Vagina (tissue), 2 donors: ENCODE data around the gene HYAL2. TPM values are rescaled to one million over a fixed set of nuclear protein-coding genes. Genes with fewer than 3 reads are reported as not detected.
A peak's percentile ranks its signal among the peaks of the same experiment; 100 is the strongest.

Experiments used
- DNase-seq, 2 donors: peaks; one replicate each; pipeline ENCODE4 v3.0.0-alpha.2; 2017; ENCODE audit errors: extremely low spot score in 2 of 2
- H3K27ac ChIP-seq: fragments of 200-600 bp; sonication (generic); one replicate; pipeline ENCODE4 v1.5.1; 2019
- H3K27me3 ChIP-seq: fragments of 200-600 bp; sonication (generic); one replicate; pipeline ENCODE4 v1.5.1; 2019
- H3K36me3 ChIP-seq, 2 donors: fragments of 200-600 bp; sonication (generic); one replicate each; pipeline ENCODE4 v1.5.1; 2017 to 2019
- H3K4me1 ChIP-seq: fragments of 200-600 bp; sonication (generic); one replicate; pipeline ENCODE4 v1.5.1; 2019
- H3K4me3 ChIP-seq, 2 donors: fragments of 200-600 bp; sonication (generic); 1 replicate in 1 of 2; 2 replicates in 1 of 2; pipeline ENCODE4 v1.5.1; 2016 to 2019
- H3K9me3 ChIP-seq: fragments of 200-600 bp; sonication (generic); one replicate; pipeline ENCODE4 v1.5.1; 2019
- POLR2A ChIP-seq, 2 donors: fragments of 450-650 bp; IDR thresholded peaks; one replicate each; pipeline ENCODE4 v1.6.1; 2017; ENCODE audit warnings: antibody characterized with exemption in 2 of 2, mild to moderate bottlenecking in 2 of 2, moderate library complexity in 2 of 2
- POLR2AphosphoS5 ChIP-seq, 2 donors: sonication (generic); formaldehyde crosslinking; IDR thresholded peaks; one replicate each; pipeline ENCODE4 v1.9.0; 2017; ENCODE audit warnings: antibody characterized with exemption in 2 of 2, mild to moderate bottlenecking in 2 of 2, low read depth in 1 of 2; ENCODE audit not compliant: insufficient read depth in 1 of 2
- intact Hi-C: fragments of 100-400 bp; cut with DNase I; formaldehyde crosslinking; loops from one replicate; pipeline ENCODE4 v1.15.1; 2023
- total RNA-seq: library from RNA; depleted of rRNA; stranded (reverse); fragments of >200 nt; gene quantifications from one replicate; pipeline ENCODE4 v1.2.3, GENCODE V29; 2016
- TF ChIP-seq, protein P1 (sequence below), 3 experiments: fragments of 450-650 bp in 2 of 3; fragments of 200-600 bp in 1 of 3; sonication (generic) in 1 of 3; IDR thresholded peaks; one replicate each; pipeline ENCODE4 v1.5.1; 2017 to 2019; ENCODE audit warnings: antibody characterized with exemption in 3 of 3, mild to moderate bottlenecking in 2 of 3, moderate library complexity in 2 of 3

HYAL2 gene
- total RNA-seq, 1 donor from 2014 or later = 173 TPM

DNA sequence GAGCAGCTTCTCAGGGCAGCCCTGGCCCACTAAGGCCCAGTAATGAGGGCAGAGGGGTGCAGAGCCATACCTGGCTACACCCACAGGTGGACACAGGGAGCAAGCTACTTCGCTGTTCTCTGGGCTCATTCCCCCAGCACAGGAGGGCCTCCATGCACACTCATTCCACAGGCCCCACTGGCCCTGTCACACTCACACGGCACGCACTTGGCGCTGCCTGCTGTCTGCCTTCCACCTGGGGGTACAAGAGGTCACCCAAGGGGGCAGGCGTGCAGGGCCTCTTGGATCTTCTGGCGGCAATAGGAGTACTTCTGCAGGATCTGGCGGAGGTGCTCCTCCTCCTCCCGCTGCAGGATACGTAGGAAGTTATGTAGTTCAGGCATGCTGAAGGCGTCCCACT is 7.8 kb upstream of the HYAL2 start:
- H3K4me3 ChIP-seq = no peak overlapping the region
- peaks cover 0 to 38% of the 10 kb centered on the region in 2 donors for H3K36me3 ChIP-seq
- H3K4me1 ChIP-seq = peaks cover 44% of the 10 kb centered on the region
- TF ChIP-seq POLR2AphosphoS5 (IDR thresholded peaks at IDR 0.05; ENCODE audit: insufficient read depth in 1 of 2, low read depth in 1 of 2) (no peak), POLR2A (IDR thresholded peaks at IDR 0.05) (no peak)
- TF ChIP-seq, protein P1, sequence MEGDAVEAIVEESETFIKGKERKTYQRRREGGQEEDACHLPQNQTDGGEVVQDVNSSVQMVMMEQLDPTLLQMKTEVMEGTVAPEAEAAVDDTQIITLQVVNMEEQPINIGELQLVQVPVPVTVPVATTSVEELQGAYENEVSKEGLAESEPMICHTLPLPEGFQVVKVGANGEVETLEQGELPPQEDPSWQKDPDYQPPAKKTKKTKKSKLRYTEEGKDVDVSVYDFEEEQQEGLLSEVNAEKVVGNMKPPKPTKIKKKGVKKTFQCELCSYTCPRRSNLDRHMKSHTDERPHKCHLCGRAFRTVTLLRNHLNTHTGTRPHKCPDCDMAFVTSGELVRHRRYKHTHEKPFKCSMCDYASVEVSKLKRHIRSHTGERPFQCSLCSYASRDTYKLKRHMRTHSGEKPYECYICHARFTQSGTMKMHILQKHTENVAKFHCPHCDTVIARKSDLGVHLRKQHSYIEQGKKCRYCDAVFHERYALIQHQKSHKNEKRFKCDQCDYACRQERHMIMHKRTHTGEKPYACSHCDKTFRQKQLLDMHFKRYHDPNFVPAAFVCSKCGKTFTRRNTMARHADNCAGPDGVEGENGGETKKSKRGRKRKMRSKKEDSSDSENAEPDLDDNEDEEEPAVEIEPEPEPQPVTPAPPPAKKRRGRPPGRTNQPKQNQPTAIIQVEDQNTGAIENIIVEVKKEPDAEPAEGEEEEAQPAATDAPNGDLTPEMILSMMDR (IDR thresholded peaks at IDR 0.05) = no peak
- no peak for DNase-seq
- intact Hi-C loops = no loop called here
- H3K9me3 ChIP-seq = no peaks in the 10 kb centered on the region
- H3K27ac ChIP-seq = no peak overlapping the region
- H3K27me3 ChIP-seq = no peaks in the 10 kb centered on the region

DNA sequence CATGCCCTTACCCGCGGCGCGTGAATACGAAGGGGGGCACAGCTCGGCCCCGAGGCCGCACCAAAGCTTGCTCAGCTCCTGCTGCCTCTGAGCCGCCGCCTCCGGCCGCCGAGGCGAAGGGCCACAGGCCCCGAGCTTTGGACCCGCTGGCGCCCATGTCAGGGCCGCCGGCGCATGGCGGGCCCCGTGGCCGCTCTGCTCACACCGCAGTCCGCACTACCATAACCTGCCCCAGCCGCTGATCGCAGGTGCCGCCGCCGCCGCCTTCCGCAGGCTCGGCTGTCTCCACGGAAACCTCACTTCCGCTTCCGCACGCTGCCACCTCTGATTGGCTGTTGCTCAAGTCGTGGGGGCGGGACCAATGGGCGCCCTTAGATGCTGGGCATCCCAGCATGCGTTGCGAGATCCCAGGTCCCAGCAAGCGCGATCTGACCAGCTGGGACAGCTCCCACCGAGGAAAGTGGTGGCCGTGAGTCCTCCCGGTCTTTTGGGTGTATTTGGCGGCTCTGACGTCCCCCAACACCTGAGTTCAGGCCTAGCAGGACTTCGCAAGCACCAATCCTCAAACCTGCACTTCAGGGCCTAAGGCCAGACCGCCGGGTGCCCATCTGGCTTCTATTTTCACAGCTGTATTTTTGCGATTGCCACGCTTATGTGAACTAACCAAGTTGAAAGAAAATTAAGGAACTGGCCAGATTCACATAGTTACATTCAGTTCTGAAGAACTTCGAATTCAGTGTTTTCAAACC is 5.6 kb upstream of the HYAL2 start, which contains the start of gene TUSC2:
Gene TUSC2, minus strand, starts transcription at position 281 of the 749 bp plus-strand sequence. Its CDS starts 124 bp downstream, at position 157.
- H3K4me1 ChIP-seq = peaks cover 28% of the 10 kb centered on the region

DNA sequence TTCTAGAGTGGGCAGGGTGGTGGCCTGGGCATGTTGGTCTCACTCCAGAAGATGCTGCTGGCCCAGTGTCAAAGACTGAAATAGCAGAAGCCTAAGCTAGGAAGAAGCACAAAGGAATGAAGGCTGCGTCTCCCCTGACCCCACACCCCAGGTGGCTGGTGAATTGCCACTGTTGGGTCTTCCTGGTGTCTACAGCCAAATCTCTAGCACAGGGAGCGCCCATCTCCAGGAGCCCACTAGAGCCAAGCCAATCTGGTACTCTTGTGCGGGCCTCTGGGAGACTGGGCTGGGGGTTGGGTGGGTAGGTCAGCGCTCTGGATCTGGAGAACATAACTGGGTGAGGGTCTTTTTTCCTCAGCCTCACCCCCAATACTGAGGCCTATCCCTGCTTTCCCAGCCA is 4.6 kb upstream of the HYAL2 start:
- no peaks in the 10 kb centered on the region for H3K27me3 ChIP-seq
- peaks cover 0 to 37% of the 10 kb centered on the region in 2 donors for H3K36me3 ChIP-seq
- peak overlapping the region; percentile 83 to 94 for H3K4me3 ChIP-seq
- no peaks in the 10 kb centered on the region for H3K9me3 ChIP-seq
- intact Hi-C loops = no loop called here
- DNase-seq = no peak
- H3K4me1 ChIP-seq = peaks cover 30% of the 10 kb centered on the region
- TF ChIP-seq, protein P1 (IDR thresholded peaks at IDR 0.05) = no peak
- TF ChIP-seq POLR2AphosphoS5 (IDR thresholded peaks at IDR 0.05; ENCODE audit: insufficient read depth in 1 of 2, low read depth in 1 of 2) (no peak), POLR2A (IDR thresholded peaks at IDR 0.05) (no peak)
- H3K27ac ChIP-seq = peak overlapping the region; percentile 63

More for the DNA sequence above, 5.6 kb upstream of the HYAL2 start, which contains the start of gene TUSC2:
- Histone ChIP-seq H3K27ac (peak within 1 kb of the TSS; percentile 63), H3K36me3 (peaks cover 0 to 38% of the 10 kb centered on the region in 2 donors), H3K4me3 (peak within 1 kb of the TSS; percentile 83 to 94), H3K27me3 (no peaks in the 10 kb centered on the region), H3K9me3 (no peaks in the 10 kb centered on the region)
- intact Hi-C loops = no loop called here
- no peak for DNase-seq
- TF ChIP-seq POLR2AphosphoS5 (IDR thresholded peaks at IDR 0.05; ENCODE audit: insufficient read depth in 1 of 2, low read depth in 1 of 2) (peak; percentile 85 to 97), POLR2A (IDR thresholded peaks at IDR 0.05) (peak in 1 of 2 donors; percentile 5)
- TF ChIP-seq, protein P1 (IDR thresholded peaks at IDR 0.05) = no peak

DNA sequence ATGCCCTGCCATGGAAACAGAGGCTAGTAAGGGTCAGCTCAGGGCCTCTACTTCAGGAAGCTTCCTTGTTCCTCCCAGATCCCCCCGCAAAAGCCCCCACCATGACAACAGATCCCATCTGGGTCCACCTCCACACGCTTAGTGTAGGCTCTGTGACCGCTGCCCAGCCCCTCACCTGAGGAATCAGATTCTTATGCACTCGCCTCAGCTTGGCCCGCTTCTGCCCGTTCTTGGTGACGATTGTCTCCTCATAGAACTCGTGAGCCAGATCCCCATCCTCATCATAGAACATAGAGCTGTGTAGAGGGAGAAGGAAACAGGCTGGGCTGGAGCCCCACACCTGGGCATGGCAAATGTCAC is 3.6 kb upstream of the HYAL2 start:
- Histone ChIP-seq H3K27ac (no peak overlapping the region), H3K9me3 (no peaks in the 10 kb centered on the region), H3K27me3 (no peaks in the 10 kb centered on the region), H3K4me3 (no peak overlapping the region), H3K36me3 (peaks cover 0 to 28% of the 10 kb centered on the region in 2 donors), H3K4me1 (peaks cover 35% of the 10 kb centered on the region)
- intact Hi-C loops = no loop called here
- no peak for TF ChIP-seq POLR2A (IDR thresholded peaks at IDR 0.05)
- TF ChIP-seq, protein P1 (IDR thresholded peaks at IDR 0.05) = no peak
- DNase-seq = no peak

DNA sequence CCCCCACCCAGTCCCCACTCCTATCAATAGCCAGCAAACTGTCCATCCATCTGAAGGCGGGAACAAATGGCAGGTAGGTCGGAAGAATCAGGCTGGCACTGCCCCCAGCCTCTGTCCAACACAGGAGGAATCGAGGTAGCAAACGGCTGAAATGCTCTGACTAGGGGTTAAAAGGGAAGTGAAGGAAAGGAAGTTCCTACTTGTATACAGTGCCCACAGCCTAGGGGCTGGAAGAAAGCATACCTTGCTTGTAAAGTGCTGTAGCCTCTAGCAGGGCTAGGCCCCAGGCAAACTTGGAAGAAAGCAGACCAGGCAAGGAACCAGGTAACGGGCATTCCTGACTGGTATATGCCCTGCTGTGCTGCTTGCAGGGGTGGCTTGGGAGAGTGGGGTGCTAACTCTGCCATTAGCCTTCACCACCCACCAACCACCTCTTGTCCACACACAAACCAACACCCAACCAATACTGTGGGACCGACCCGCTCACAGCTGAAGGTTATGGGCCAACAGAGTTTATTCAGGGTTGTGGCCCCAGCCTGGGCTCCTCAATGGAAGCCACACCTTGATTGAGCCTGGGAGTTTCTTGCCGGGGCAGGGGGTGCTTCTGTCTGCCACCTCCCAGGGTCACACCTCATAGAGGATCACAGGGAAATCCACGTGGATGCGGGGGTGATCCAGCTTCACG is 3.1 kb upstream of the HYAL2 start:
- DNase-seq = no peak
- intact Hi-C loops = no loop called here
- Histone ChIP-seq H3K27ac (no peak overlapping the region), H3K36me3 (peaks cover 0 to 23% of the 10 kb centered on the region in 2 donors), H3K27me3 (no peaks in the 10 kb centered on the region), H3K4me1 (peaks cover 36% of the 10 kb centered on the region), H3K4me3 (no peak overlapping the region), H3K9me3 (no peaks in the 10 kb centered on the region)
- no peak for TF ChIP-seq POLR2A (IDR thresholded peaks at IDR 0.05)
- TF ChIP-seq, protein P1 (IDR thresholded peaks at IDR 0.05) = no peak
- no peak for TF ChIP-seq POLR2AphosphoS5 (IDR thresholded peaks at IDR 0.05; ENCODE audit: insufficient read depth in 1 of 2, low read depth in 1 of 2)
